Peyer's patch (tissue), 4 donors: ENCODE data around the gene DUOXA1. TPM values are rescaled to one million over a fixed set of nuclear protein-coding genes. Genes with fewer than 3 reads are reported as not detected.

Source experiments
- DNase-seq, 3 donors: peaks; one replicate each; pipeline ENCODE4 v3.0.0-alpha.2; 2017 to 2019
- H3K27ac ChIP-seq, 4 donors: fragments of 200-600 bp; sonication (generic); one replicate each; pipeline ENCODE4 v1.5.1; 2016 to 2019
- H3K27me3 ChIP-seq, 2 donors: fragments of 200-600 bp; sonication (generic); one replicate each; pipeline ENCODE4 v1.5.1; 2019
- H3K36me3 ChIP-seq, 3 donors: fragments of 200-600 bp; sonication (generic); one replicate each; pipeline ENCODE4 v1.5.1; 2016 to 2019
- H3K4me1 ChIP-seq, 4 donors: fragments of 200-600 bp; sonication (generic); one replicate each; pipeline ENCODE4 v1.5.1; 2016 to 2019
- H3K4me3 ChIP-seq, 4 donors: fragments of 200-600 bp; sonication (generic); 1 replicate in 3 of 4; 2 replicates in 1 of 4; pipeline ENCODE4 v1.5.1; 2016 to 2019; ENCODE audit warnings: mild to moderate bottlenecking in 1 of 4
- H3K9me3 ChIP-seq, 4 donors: fragments of 200-600 bp; sonication (generic); one replicate each; pipeline ENCODE4 v1.5.1; 2016 to 2019; ENCODE audit warnings: mild to moderate bottlenecking in 1 of 4
- CTCF ChIP-seq, 6 experiments: fragments of 450-650 bp in 4 of 6; fragments of 200-600 bp in 2 of 6; sonication (generic) in 1 of 6; IDR thresholded peaks; one replicate each; pipeline ENCODE4 v1.5.1; 2017 to 2019; ENCODE audit warnings: antibody characterized with exemption in 6 of 6, mild to moderate bottlenecking in 3 of 6, moderate library complexity in 1 of 6
- POLR2A ChIP-seq, 2 donors: fragments of 450-650 bp; IDR thresholded peaks; one replicate each; pipeline ENCODE4 v1.5.1; 2017; ENCODE audit warnings: antibody characterized with exemption in 2 of 2, mild to moderate bottlenecking in 2 of 2, moderate library complexity in 2 of 2
- total RNA-seq, 4 donors: library from RNA; depleted of rRNA; stranded (reverse); fragments of >200 nt; gene quantifications; one replicate each; pipeline ENCODE4 v1.1.0, GENCODE V29; 2016

The DUOXA1 gene
- total RNA-seq, 4 donors from 2014 or later: 1.2 TPM; not detected in 3

- no peaks in the 10 kb centered on the region for H3K27me3 ChIP-seq
- TF ChIP-seq CTCF (IDR thresholded peaks at IDR 0.05) (no peak), POLR2A (IDR thresholded peaks at IDR 0.05) (no peak)
- no peak overlapping the region for H3K27ac ChIP-seq
- no peaks in the 10 kb centered on the region for H3K4me1 ChIP-seq
- no peaks in the 10 kb centered on the region for H3K36me3 ChIP-seq
- no peaks in the 10 kb centered on the region for H3K9me3 ChIP-seq
- DNase-seq: no peak
- no peak overlapping the region for H3K4me3 ChIP-seq
Measured at GRCh38 chr15:45144775-45145174, 15.1 kb upstream of the DUOXA1 start.

GRCh38 chr15:45143946-45144345, 14.3 kb upstream of the DUOXA1 start:
- TF ChIP-seq CTCF (IDR thresholded peaks at IDR 0.05) (no peak), POLR2A (IDR thresholded peaks at IDR 0.05) (no peak)
- no peak for DNase-seq
- Histone ChIP-seq H3K27ac (no peak overlapping the region), H3K27me3 (no peaks in the 10 kb centered on the region), H3K4me3 (no peak overlapping the region), H3K9me3 (no peaks in the 10 kb centered on the region), H3K36me3 (no peaks in the 10 kb centered on the region), H3K4me1 (no peaks in the 10 kb centered on the region)

- no peaks in the 10 kb centered on the region for H3K9me3 ChIP-seq
- no peak overlapping the region for H3K4me3 ChIP-seq
- H3K27me3 ChIP-seq: no peaks in the 10 kb centered on the region
- no peak for TF ChIP-seq CTCF (IDR thresholded peaks at IDR 0.05)
- no peak for TF ChIP-seq POLR2A (IDR thresholded peaks at IDR 0.05)
- no peaks in the 10 kb centered on the region for H3K4me1 ChIP-seq
- no peak for DNase-seq
- H3K27ac ChIP-seq: no peak overlapping the region
- no peaks in the 10 kb centered on the region for H3K36me3 ChIP-seq
Measured at GRCh38 chr15:45143056-45143455, 13.4 kb upstream of the DUOXA1 start.

GRCh38 chr15:45141386-45141785, 11.7 kb upstream of the DUOXA1 start:
- no peak overlapping the region for H3K4me3 ChIP-seq

GRCh38 chr15:45140557-45141250, 11.0 kb upstream of the DUOXA1 start:
- H3K9me3 ChIP-seq: no peaks in the 10 kb centered on the region
- H3K27me3 ChIP-seq: no peaks in the 10 kb centered on the region
- no peaks in the 10 kb centered on the region for H3K36me3 ChIP-seq
- no peak overlapping the region for H3K27ac ChIP-seq
- no peak for DNase-seq
- TF ChIP-seq CTCF (IDR thresholded peaks at IDR 0.05): no peak
- TF ChIP-seq POLR2A (IDR thresholded peaks at IDR 0.05): no peak
- no peaks in the 10 kb centered on the region for H3K4me1 ChIP-seq
- no peak overlapping the region for H3K4me3 ChIP-seq

More at GRCh38 chr15:45141386-45141785, 11.7 kb upstream of the DUOXA1 start:
- H3K27ac ChIP-seq: no peak overlapping the region
- no peaks in the 10 kb centered on the region for H3K27me3 ChIP-seq
- no peaks in the 10 kb centered on the region for H3K9me3 ChIP-seq
- H3K4me1 ChIP-seq: no peaks in the 10 kb centered on the region
- TF ChIP-seq POLR2A (IDR thresholded peaks at IDR 0.05) (no peak), CTCF (IDR thresholded peaks at IDR 0.05) (no peak)
- no peak for DNase-seq
- H3K36me3 ChIP-seq: no peaks in the 10 kb centered on the region
